SW 1271 (cell line): ENCODE results near the gene MACROD2.

Experiments
- DNase-seq, 2 experiments: peaks; one replicate each; lab custom pipeline; 2025; lab: John Stamatoyannopoulos, UW

Gene MACROD2

DNA sequence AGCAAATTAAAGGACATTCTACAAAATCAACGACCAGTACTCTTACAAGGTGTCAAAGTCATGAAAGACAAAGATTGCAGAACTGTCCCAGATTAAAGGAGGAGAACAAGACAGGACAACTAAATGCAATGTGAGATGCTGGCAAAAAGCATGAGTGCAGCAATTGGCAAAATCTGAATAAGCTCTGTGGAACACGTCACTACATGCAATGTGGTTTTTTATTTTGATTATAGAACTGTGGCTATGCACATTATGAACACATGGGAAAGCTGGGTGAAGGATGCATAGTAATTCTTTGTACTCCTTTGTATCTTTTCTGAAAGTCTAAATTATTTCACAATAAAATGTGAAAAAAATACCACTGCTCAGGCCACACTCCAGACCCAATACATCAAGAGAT lies 2068.6 kb downstream of the MACROD2 start:
- no peak for DNase-seq

GRCh38 chr20:16064989-16065707 lies 2069.8 kb downstream of the MACROD2 start:
- no peak for DNase-seq

GRCh38 chr20:16066571-16066970 lies 2071.3 kb downstream of the MACROD2 start:
- no peak for DNase-seq

DNA sequence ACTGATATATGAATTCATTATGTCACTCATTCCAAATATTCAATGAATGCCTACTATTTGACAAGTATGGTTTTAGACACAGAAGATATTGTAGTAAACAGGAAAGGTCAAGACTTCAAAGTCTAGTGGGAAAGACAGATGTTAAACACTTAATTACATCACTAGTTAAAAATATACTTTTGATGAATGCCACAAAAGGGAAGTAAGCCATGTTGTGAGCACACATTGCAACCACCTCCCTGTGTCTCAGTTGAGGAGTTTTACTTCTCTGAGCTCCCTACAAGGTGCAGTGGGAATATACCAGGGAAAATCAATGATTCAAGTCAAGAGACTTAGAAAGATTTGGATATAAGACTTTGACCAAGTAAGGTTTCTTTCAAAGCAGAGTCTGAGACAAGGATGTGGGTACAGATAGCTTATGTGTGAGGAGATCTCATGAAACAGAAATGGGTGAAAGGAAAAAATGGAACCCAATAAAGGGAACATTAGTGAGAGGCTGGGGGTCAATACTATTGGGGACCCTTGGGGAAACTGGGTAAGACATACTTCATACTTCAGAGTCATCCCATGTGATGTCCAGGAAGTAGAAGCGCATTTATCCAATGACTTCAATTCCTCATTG lies 2074.2 kb downstream of the MACROD2 start:
- DNase-seq = no peak

DNA sequence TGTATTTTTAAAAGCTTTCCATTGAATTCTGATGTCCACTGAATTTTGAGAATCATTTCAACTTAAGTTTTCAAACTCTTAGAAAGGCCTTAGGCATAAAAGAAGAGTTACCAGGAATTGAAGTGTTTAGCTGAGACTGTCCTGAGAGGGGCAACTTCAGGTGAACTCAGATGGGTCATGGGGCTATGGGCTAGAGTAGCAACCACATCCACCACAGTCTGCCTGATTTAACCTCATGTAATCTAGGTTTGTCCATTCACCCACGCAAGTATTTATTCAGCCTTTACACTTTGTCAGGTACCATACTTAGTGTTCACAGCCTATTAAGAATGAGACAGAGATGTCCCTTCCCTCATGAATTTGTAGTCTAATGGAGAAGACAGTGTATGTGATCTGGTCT lies 2076.9 kb downstream of the MACROD2 start:
- no peak for DNase-seq

DNA sequence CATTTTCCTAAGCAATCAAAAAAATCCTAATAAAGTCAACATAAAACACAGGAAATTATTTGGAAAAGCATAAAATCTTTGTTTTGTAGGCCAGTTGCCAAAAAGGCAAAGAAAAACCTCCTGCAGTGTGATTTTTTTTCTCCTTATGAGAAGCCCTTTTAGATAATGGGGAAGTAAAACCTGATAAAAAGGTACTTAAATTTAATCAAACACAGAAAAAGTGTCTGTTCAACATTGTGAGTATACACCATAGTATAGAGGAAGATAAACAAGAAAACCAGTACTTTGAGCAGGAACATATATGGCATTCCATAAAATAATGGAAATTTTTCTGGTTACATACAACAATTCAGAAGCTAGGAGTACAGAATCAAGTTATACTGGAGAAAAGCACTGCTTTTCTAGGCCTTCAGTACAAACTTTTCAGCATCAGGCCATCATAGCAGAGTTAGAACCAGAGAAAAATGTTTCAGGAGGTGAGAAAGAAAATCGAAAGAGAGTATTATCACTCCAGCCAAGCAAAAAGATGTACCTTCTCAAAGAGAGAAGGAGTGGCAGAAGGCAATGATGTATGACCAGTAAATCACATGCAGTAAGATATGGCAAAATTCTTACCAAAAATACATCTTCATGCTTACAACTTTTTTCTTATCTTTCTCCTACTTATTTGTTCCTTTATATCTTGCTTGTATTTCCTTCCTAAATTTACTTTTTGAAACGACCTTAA lies 2083.0 kb downstream of the MACROD2 start:
- no peak for DNase-seq

- DNase-seq = no peak
Measured at GRCh38 chr20:16081421-16081820, 2086.1 kb downstream of the MACROD2 start.

DNA sequence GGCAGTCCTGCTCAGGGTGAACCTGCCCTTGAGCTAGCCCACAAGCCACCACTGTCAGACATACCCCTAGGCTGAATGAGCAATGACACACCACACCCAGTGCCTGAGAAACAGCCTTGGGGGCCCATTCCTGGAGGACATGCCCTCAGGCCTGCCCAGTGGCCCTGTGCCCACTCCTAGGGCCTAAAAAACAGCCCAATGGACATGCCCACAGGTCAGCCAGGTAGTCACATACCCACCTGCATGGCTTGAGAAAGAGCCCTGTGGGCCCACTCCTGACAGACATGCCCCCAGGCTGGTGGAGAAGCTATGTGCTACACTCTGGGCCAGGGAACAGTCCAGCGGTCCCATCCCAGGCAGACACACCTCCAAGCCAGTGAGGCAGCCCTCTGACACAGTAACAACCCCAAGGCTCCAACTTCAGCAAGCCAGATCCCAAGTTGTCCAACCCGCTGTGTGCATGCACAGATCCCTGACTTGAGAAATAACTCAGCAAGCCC lies 2086.8 kb downstream of the MACROD2 start:
- no peak for DNase-seq

GRCh38 chr20:16083639-16084280 lies 2088.4 kb downstream of the MACROD2 start:
- DNase-seq = no peak

- no peak for DNase-seq
Measured at GRCh38 chr20:16095226-16095625, 2099.9 kb downstream of the MACROD2 start.

DNA sequence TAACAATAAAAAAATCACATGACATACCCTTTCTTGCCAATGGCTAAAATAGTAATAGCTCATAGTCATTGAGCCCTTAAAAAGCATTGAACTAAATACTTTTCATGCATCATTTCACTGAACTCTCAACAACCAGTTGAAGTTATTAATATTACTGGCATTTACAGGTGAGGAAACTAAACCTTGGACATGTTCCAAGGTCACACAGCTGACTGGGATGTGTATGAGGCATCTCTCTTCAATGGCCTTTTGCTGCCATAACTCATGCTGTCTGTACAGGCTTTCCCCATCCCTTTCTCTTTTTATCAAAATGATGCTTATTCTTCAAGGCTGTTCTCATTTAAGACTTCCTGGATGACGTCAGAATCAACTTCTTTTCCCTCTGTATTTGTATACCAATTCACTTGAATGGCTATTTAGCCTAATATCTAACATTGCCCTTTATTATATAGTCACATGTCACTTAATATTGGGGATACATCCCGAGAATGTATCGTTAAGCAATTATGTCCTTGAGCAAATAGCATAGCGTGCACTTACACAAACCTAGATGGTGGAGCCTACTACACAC lies 2101.5 kb downstream of the MACROD2 start:
- DNase-seq = no peak

DNA sequence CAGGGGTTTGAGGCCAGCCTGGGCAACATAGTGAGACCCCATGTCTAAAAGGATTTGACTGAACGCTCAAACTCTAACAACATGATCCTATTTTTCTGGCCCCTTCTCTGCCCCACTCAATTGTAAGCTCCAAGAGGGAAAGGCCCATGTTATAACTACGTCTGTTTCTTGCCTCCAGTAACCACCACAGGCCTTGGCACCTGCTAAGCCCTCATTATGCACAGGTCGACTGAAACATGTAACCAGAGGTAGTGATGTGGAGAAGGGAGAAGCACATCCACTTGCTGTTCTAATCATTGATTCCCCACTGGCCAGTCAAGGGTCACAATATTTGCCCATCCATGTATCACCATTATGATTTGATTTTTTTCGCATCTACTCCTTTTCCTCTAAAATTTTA lies 2102.5 kb downstream of the MACROD2 start:
- DNase-seq = no peak

DNA sequence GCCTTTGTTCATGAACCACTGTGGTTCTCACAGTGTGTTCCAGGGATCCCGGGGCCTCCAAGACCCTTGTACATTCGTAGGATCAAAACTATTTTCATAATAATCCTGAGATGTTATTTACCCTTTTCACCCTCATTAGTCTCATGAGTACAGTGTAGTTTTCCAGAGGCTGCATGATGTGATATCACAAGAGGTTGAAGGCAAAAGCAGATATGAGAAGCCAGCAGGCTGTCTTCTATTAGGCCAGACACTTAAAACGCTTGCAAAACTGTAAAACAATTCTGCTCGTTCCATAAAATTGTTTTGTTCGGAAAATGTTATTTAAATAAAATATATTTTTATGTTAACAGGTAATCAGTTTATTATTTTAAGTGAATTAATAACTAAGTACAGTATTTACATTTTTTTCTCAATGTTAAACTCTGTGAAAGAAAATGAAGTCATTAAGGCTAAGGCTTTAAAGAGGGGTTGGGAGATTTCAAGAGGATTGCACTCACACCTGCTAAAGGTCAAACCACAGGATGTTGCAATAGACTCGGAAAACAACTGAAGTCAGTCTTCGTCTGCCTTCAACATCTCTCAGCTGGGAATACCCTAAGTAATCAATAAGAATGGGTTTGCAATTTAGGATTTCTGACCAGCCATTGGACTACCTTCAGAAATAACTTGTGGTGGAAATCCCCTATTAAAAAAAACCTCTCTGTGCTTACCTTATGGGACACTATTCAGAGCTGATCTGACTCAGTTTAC lies 2103.7 kb downstream of the MACROD2 start:
- DNase-seq = no peak

DNA sequence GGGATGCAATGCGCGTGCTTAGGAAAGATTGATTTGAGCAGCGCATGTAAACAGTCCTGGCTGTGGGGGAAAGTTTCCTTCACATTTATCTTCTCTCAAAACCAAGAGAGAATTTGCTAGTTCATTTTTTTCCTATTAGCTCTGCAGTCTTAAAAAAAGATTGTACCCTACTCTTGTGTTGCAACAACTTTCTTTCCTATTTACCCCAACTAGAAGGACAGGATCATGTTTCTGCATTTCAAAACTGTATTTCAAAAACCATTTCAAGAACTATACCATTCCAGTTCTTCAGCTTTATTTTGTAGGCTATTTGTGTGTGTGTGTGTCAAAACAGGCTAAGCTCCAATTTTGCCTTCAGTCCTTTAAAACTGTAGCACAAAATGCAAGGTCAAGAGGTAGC lies 2104.8 kb downstream of the MACROD2 start:
- no peak for DNase-seq

DNA sequence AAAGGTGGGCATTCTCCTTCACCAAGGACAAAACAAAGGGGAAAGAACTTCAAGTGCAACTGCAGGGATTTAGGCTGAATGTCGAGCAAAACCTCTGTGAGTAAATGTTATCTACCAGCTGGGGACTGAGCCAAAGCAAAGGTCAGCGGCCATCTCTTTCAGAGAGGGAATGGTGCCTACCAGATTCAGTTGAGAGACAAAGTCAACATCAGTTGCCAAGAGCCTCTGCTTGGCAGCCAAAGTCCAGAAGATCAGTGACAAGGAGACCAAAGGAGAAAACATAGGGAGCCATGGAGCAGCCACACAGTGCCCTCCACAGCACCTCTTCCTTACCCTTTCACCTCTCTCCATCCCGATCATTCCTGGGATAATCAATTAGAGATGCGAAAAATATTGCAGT lies 2105.5 kb downstream of the MACROD2 start:
- no peak for DNase-seq
